Erythroblast (primary cell): ENCODE results near the gene CLEC18C.
"Not testable (repeated sequence)": the region's sequence is repeated elsewhere in the genome, so short reads cannot be mapped to it uniquely, and the experiment has no call there.

Source experiments
- DNase-seq, 2 experiments: peaks; one replicate each; lab custom pipeline; 2025; lab: John Stamatoyannopoulos, UW
- GATA1 ChIP-seq: IDR thresholded peaks from 2 replicates; pipeline ENCODE4 v1.6.1; 2011; ENCODE audit warnings: low read depth, mild to moderate bottlenecking, control low read depth, low read length, moderate library complexity
- POLR2A ChIP-seq: IDR thresholded peaks from 2 replicates; pipeline ENCODE4 v1.6.1; 2011; ENCODE audit warnings: mild to moderate bottlenecking, low read length

Gene CLEC18C

DNA sequence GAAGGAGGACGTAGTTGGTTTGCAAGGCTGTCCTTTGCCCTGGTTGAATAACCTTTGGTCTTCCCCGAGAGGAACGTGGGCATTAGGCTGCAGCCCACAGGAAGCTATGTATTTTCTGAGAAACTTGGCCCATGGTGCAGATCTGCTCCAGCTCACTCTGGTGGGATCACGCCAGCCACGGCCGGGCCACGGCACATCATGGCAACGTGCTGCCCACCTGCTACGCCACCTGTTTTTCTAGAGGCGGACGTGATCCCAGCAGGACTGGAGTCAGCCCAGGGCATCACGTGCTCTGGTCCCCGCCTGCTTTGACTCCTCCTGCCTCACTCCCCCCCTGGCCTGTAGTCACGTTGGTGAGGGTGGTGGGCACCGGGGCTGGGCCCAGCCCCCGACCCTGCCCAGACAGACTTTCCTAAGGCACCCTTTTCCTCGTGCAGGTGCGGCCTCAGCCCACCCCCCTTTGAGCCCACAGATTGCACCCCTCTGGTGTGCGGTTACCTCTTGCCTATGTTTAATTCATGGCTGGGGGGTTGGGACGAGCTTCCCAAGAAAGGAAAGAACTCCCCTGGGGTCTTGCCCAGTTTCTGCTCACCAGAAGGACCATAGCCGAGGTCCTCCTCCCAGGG, at the start of gene CLEC18C:
CLEC18C (plus strand) TSS at position 576 of the 626 bp plus-strand sequence. CDS start 492 bp downstream, outside the sequence.
- DNase-seq = not testable (repeated sequence)

DNA sequence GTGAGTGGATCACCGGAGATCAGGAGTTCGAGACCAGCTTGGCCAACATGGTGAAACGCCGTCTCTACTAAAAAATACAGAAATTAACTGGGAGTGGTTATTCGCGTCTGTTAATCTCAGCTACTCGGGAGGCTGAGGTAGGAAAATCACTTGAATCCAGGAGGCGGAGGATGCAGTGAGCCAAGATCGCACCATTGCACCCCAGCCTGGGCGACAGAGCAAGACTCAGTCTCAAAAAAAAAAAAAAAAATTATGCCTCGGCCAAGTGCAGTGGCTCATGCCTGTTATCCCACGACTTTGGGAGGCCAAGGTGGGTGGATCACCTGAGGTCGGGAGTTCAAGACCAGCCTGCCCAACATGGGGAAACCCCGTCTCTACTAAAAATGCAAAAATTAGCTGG, 49.8 kb upstream of the CLEC18C start:
- DNase-seq = not testable (repeated sequence)

- DNase-seq = not testable (repeated sequence)
Observed at GRCh38 chr16:70126226-70126625, 47.4 kb upstream of the CLEC18C start.

GRCh38 chr16:70127706-70128105, 45.9 kb upstream of the CLEC18C start:
- DNase-seq = not testable (repeated sequence)

- DNase-seq = not testable (repeated sequence)
Observed at GRCh38 chr16:70128844-70129243, 44.7 kb upstream of the CLEC18C start.

DNA sequence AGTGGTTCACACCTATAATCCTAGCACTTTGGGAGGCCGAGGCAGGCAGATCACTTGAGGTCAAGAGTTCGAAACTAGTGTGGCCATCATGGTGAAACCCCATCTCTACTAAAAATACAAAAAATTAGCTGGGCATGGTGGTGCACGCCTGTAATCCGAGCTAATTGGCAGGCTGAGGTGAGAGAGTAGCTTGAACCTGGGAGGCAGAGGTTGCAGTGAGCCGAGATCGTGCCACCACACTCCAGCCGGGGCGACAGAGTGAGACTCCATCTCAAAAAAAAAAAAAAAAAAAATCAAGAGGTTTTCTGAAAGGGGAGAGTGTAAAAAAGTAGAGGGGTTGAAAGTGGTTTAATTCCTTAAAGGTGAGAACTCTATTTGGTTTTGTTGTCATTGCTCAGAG, 37.8 kb upstream of the CLEC18C start:
- not testable (repeated sequence) for DNase-seq

- DNase-seq = not testable (repeated sequence)
Observed at GRCh38 chr16:70136595-70136994, 37.0 kb upstream of the CLEC18C start.

- not testable (repeated sequence) for DNase-seq
Observed at GRCh38 chr16:70142739-70143138, 30.8 kb upstream of the CLEC18C start.

- not testable (repeated sequence) for DNase-seq
Observed at GRCh38 chr16:70143231-70143895, 30.2 kb upstream of the CLEC18C start.

GRCh38 chr16:70147853-70148252, 25.7 kb upstream of the CLEC18C start:
- not testable (repeated sequence) for DNase-seq

DNA sequence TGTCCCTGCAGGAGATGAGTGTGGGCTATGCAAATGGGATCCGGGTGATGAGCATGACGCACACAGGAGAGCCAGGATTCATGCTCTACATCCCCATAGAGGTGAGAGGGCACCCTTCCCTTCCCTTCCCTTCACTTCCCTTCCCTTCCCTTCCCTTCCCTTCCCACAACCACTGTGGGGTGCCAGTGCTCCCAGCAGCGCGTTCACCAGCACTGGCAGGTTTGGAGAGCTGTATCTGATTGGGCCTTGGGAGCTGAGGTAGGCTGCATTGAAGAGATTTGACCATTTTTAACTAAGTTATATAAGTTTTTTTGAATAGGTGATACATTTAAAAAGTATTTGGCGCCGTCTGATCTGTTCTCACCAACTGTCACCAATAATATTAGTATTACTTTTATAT, 25.1 kb upstream of the CLEC18C start:
- not testable (repeated sequence) for DNase-seq

DNA sequence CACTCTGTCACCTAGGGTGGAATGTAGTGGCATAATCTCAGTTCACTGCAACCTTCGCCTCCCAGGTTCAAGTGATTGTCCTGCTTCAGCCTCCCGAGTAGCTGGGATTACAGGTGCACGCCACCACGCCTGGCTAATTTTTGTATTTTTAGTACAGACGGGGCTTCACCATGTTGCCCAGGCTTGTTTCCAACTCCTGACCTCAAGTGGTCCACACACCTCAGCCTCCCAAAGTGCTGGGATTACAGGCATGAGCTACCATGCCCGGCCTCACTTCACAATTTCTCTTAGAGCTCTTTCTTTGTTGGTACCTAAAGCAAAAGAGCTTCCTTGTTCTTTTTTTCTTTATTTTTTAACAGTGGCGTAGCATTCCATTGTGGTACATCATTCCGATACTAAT, 24.3 kb upstream of the CLEC18C start:
- not testable (repeated sequence) for DNase-seq

- DNase-seq = no peak
- TF ChIP-seq POLR2A (no peak), GATA1 (no peak)
Observed at GRCh38 chr16:70151391-70151790, 22.2 kb upstream of the CLEC18C start.

GRCh38 chr16:70151941-70152509, 21.6 kb upstream of the CLEC18C start:
- TF ChIP-seq GATA1 = no peak
- no peak for DNase-seq

DNA sequence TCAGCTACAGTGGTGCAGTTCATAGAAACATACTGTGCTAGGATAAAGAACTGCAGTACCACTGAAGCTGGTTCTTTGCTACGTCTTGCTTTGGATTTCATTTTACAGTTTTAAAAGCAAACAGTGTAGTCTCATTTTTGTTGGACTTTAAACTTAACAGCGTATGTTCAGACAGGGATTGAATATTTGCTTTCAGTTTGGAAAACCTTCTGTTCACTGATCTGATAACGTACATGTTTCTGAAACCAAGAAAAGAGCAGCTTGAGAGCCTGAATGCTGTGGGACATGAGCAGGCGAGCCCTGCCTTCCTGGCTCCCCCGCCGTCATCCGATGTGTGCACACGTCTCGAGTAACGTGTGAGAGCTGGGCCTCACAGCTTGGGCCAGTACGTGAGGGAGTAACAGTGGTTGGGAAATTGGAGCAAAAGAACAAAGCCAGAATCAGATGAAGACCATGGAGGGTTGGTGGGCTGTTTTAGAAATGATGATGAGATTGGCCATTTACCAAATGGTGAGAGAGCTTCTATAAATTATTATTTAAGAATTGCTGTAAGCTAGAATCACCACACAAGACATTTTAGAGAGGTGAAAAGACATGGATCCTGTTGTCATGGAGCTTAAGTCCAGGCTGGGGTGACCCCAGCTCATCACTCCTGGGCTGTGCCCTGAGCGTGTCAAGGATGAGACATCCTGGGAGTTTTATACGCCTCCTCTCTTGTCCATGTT, 20.8 kb upstream of the CLEC18C start:
- DNase-seq = no peak
- TF ChIP-seq GATA1 = no peak
- no peak for TF ChIP-seq POLR2A

DNA sequence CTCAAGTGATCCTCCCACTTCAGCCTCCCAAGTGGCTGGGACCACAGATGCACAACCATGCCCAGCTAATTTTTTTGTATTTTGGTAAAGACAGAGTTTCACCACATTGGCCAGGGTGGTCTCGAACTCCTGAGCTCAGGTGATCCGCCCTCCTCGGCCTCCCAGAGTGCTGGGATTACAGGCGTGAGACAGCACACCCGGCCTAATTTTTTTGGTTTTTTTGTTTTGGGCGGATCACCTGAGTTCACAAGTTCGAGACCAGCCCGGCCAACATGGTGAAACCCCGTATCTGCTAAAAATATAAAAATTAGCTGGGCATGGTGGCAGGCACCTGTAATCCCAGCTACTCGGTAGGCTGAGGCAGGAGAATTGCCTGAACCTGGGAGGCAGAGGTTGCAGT, 18.9 kb upstream of the CLEC18C start:
- not testable (repeated sequence) for DNase-seq
